GM19099 (cell line): ENCODE measurements around the gene SDF2L1.

ENCODE experiments used
- POLR2A ChIP-seq: IDR thresholded peaks from 3 replicates; pipeline ENCODE4 v1.6.1; 2011; ENCODE audit warnings: low read depth; ENCODE audit not compliant: insufficient read length; ENCODE audit errors: extremely low read depth

SDF2L1 gene

DNA sequence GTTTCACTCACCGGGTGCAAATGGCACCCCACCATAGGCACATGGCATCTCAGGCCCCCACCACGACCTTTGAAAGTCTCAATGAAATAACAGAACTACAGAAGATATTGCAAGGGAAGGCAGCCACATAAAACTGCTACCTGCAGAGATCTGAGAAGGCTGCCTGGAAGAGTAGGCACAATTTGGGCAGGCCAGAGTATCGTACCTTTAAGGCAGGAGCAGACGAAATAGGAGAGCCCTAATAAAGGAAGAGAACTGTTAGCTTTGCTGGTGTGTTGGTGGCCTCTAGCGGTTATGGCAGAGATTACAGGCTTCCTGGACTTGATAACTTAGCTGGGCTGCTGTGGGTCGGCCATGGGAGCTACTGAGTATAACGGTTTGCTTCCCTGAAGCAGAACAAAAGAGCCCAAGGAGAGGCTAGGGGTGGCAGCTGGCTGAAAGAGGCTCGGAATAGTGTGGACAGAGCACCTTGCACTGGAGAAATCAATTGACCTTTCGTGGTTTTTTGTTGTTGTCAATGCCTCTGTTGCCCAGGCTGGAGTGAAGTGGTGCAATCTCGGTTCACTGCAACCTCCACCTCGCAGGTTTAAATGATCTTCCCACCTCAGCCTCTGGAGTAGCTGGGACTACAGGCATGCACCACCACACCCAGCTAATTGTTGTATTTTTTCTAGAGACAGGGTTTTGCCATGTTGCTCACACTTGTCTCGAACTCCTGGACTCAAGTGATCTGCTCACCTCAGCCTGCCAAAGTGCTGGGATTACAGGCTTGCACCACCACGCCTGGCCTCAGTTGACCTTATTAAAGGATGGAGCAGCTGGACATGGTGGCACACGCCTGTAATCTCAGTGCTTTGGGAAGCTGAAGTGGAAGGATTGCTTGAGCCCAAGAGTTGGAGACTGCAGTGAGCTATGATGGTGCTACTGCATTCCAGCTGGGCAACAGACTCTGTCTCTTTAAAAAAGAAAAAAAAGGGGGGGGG is 4.8 kb downstream of the SDF2L1 start:
- peak; percentile 8 for TF ChIP-seq POLR2A

DNA sequence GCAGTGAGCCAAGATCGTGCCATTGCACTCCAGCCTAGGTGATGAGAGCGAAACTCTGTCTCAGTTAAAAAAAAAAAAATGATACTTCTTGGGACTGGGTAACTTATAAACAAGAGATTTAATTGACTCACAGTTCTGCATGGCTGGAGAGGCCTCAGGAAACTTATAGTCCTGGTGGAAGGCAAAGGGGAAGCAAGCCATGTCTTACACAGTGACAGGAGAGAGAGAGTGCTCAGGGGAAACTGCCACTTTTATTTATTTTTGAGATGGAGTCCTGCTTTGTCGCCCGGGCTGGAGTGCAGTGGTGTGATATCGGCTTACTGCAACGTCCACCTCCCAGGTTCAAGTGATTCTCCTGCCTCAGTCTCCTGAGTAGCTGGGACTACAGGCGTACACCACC is 8.2 kb downstream of the SDF2L1 start:
- TF ChIP-seq POLR2A, result no peak

DNA sequence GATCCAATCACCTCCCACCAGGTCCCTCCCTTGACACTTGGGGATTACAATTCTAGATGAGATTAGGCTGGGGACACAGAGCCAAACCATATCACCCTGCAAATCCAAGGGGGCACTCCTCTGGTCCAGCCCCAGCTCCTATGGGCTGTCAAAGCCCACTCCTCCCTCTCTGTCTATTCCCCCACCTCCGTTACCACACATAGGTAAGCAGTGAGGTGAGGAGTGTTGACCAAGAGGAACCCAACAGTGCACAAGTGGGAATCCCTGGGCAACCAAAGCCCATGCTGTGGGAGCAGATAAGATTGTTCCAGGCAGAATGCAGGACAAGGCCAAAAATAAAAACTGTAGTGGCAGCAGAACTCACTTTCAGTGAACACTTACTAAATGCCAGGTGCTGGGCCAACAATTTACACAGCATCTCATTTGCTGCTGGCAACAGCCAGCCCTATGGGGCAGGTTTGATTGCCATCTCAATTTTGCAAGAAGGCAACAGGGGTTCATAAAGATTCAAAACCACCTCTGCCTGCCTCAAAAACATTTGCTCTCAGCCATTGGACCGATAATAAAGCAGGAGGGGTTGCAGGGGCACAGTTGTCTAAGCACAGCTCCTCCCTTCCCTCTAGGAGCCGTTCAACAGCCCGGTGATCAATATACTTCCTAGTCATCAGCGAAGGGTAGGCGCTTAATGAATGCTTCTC is 8.9 kb downstream of the SDF2L1 start:
- no peak for TF ChIP-seq POLR2A

- no peak for TF ChIP-seq POLR2A
Measured at GRCh38 chr22:21651521-21652009, 9.5 kb downstream of the SDF2L1 start.

- TF ChIP-seq POLR2A, result peak; percentile 69
Measured at GRCh38 chr22:21652010-21652546, 10.0 kb downstream of the SDF2L1 start.

DNA sequence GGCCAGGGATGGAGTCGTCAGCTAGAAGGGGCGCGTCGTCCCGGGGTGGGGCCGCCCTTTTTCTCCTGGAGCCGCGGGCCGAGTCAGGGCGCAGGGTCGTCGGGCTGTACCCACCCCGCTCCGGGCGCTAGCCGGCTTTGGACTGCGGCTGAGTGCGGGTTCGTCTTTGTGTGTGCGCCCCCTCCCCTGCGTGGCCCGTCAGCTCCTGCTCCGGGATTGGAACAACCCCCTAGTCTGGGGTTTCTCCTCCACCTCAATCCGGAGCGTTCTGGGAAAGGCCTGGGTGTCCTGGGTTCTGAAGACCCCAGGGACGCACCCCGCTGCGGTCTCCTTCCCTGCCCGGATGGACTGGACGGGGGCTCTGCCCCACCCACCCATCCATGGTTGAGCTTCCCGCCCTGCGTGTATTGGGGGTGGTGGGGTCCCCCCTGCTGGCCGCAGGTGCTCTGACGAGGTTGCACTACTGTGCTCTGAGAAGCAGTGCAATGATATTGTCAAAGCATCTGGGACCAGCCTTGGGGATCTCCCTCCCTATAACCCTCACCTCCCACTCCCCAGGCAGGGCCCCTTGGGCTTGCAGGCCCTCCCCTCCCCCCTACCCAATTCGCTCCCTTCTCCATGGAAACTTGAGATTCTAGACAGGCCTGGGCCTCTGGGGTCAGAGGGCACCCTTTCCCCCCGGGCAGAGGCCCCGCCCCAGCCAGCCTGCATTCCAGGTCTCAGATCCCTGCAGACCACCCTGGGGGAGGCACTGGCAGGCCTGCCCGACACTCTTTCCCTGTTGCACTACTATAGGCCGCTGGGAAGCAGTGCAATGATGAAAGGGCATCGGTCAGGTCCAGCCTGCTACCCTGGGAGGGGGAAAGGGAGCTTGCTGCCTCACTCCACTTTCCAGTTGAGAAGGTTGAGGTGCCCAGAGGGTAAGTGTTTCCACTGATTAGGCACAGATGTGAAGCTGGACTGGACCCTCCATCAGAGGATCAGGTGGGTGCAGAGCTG is 10.7 kb downstream of the SDF2L1 start:
- no peak for TF ChIP-seq POLR2A

- TF ChIP-seq POLR2A, result no peak
Measured at GRCh38 chr22:21657020-21657359, 14.9 kb downstream of the SDF2L1 start.

- peak; percentile 50 for TF ChIP-seq POLR2A
Measured at GRCh38 chr22:21657360-21658032, 15.4 kb downstream of the SDF2L1 start.

- no peak for TF ChIP-seq POLR2A
Measured at GRCh38 chr22:21659864-21660525, 17.9 kb downstream of the SDF2L1 start.

- no peak for TF ChIP-seq POLR2A
Measured at GRCh38 chr22:21660904-21661303, 18.8 kb downstream of the SDF2L1 start.

GRCh38 chr22:21661991-21662390 is 19.9 kb downstream of the SDF2L1 start:
- no peak for TF ChIP-seq POLR2A

GRCh38 chr22:21663738-21664137 is 21.6 kb downstream of the SDF2L1 start:
- TF ChIP-seq POLR2A, result no peak
